GM10266 (cell line): ENCODE measurements around the gene JPT1.
"Not testable (repeated sequence)": the region's sequence is repeated elsewhere in the genome, so short reads cannot be mapped to it uniquely, and the experiment has no call there.

ENCODE experiments used
- DNase-seq: peaks from one replicate; pipeline ENCODE4 v3.0.0; 2012; ENCODE audit errors: extremely low spot score
- CTCF ChIP-seq: IDR thresholded peaks from 2 replicates; pipeline ENCODE4 v1.5.1; 2012; ENCODE audit warnings: mild to moderate bottlenecking, low read depth; ENCODE audit not compliant: control insufficient read depth, insufficient read depth; ENCODE audit errors: missing control alignments

The JPT1 gene

GRCh38 chr17:75131278-75132017, 22.9 kb downstream of the JPT1 start, which contains the start of gene NT5C:
Gene NT5C, minus strand, starts transcription at chr17:75131742. Its CDS starts 35 bp downstream, at chr17:75131707.
- DNase-seq: peak; percentile 92
- peak; percentile 89 for TF ChIP-seq CTCF

GRCh38 chr17:75130632-75131277, 23.6 kb downstream of the JPT1 start:
- peak; percentile 59 for DNase-seq

GRCh38 chr17:75130059-75130631, 24.2 kb downstream of the JPT1 start:
- DNase-seq: no peak
- TF ChIP-seq CTCF: no peak

More at GRCh38 chr17:75130632-75131277, 23.6 kb downstream of the JPT1 start:
- TF ChIP-seq CTCF: peak; percentile 63

GRCh38 chr17:75129576-75129975, 24.7 kb downstream of the JPT1 start:
- DNase-seq: no peak
- TF ChIP-seq CTCF: no peak

- no peak for TF ChIP-seq CTCF
- no peak for DNase-seq
Measured at GRCh38 chr17:75128694-75129505, 25.4 kb downstream of the JPT1 start.

GRCh38 chr17:75127936-75128335, 26.4 kb downstream of the JPT1 start:
- DNase-seq: not testable (repeated sequence)

- DNase-seq: no peak
- TF ChIP-seq CTCF: no peak
Measured at GRCh38 chr17:75126954-75127353, 27.4 kb downstream of the JPT1 start.
